NCI-H1092 (cell line): ENCODE data around the gene RASAL2.

Experiments
- DNase-seq: peaks from one replicate; lab custom pipeline; 2025; lab: John Stamatoyannopoulos, UW

RASAL2 gene

DNA sequence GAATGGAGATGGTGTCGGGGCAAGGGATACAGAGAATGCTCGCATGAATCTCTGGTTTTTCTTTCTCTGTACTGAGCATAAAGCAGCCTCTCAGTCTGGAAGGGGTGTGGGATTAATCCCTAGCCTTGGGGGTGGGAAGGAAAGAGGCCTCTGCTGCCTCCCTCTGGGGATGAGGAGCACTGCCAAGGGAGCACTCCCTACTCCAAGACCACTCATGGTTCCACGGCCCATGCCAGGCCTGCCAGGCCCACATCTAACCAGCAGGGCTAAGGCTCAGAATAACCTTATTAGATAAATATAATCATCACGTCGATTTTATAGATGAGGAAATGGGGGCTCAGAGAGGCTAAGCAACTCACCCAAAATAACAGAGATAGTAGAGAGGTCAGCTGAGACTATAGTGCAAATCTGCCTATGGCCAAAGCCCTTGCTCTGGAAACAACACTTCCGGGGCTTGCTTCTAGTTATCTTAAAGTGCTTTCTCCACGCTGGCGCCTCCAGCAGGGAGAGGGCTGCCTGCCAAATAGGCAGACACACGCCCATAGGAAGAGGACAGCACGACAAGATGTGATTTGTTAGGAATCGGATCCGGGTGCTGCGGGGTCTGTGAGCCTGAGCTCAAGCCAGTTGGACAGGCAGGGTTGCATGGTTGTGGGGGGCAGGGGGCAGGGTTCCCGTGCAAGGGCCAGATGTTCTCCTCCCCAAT is 419.5 kb downstream of the RASAL2 start:
- no peak for DNase-seq

DNA sequence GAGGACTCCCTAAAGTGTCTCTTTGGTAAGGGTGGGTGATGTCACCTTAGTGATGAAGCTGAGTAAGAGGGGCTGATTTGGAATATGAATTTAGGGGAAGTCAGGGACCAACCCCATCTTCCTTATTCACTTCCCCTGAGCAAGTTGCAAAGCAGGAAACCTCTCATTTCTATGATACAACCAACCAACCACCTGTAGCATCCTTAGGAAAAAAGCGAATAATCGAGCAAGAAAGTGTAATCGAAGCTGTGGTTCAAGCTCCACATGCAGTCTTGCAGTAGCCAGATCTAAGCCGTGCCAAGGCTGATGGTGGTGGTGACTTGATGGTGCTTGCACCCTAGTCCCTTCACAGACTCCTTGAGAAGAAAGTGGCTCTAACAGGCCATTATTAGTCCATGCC is 422.2 kb downstream of the RASAL2 start:
- no peak for DNase-seq

DNA sequence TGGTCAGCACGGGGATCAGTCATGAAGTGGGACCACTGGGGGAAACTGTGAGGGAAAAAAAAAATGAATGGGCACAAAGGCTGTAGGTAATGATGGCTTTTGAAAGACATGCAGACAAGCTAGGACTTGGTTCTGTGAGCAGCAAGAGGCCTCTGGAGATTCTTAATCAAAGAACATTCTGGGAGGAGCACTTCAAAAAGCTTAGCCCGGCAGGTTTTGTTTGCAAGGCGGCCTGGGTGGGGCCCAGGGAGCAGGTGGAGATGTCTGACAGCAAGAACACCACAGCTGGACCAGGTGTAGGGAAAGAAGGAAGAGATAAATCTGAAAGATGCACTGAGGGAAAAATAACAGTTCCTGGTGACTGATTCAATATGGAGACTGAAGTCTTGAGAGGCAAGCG is 425.0 kb downstream of the RASAL2 start:
- no peak for DNase-seq

DNA sequence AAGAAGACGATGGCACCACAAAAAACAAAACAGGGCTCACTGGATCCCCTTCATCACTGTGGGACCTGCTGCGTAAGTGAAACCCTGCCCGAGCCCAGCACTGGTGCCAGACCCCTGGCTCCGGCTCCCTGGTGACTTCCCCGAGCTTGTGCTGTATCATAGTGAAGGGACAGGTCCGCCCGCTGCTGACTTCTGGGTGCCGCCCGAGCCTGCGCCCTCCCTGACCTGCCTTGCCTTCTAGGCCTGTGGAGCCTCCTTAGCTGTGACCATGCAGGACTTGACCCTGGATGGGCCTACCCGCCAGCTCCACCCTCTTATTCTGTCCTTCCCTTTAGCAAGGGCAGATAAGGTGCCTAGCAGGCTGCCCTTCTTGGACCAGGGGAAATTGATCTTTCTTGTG is 426.9 kb downstream of the RASAL2 start:
- no peak for DNase-seq

DNA sequence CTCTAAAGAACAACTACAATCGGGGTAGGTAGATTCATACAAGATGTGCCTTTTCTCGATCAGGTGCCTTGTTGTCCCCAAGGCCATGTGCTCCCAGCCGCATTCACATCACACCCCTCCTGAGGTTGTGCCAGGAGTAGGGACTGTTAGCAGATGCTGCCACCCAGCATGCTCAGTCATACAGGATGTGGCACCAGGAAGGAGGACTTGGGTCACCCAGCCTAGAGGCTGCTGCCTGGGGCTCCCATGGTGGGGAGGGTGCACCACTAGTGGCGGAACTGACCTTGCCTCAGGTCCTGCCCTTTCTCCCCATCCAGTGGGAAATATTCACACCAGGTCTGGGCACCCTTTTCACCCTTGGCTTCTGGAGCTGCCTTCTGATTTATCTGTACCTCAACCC is 427.3 kb downstream of the RASAL2 start:
- DNase-seq: no peak

DNA sequence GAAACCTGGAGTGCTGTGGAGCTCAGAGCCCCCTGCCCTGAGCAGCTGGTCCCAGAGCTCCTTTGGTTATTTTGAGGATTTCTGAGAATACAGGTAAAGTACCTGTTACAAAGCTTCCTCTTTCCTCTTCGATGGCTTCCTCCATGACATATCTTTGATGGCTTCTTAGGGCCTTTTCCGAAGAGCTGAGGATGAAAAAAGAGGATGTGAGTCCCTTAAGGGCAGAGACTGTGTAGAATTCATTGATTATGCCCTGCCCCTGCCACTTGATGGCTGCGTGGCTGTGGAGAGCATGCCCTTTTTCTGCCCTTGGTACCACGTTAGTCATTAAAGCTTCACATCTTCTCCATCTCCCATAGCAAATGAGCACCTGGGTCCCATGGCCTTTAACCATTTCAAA is 433.2 kb downstream of the RASAL2 start:
- DNase-seq: no peak

DNA sequence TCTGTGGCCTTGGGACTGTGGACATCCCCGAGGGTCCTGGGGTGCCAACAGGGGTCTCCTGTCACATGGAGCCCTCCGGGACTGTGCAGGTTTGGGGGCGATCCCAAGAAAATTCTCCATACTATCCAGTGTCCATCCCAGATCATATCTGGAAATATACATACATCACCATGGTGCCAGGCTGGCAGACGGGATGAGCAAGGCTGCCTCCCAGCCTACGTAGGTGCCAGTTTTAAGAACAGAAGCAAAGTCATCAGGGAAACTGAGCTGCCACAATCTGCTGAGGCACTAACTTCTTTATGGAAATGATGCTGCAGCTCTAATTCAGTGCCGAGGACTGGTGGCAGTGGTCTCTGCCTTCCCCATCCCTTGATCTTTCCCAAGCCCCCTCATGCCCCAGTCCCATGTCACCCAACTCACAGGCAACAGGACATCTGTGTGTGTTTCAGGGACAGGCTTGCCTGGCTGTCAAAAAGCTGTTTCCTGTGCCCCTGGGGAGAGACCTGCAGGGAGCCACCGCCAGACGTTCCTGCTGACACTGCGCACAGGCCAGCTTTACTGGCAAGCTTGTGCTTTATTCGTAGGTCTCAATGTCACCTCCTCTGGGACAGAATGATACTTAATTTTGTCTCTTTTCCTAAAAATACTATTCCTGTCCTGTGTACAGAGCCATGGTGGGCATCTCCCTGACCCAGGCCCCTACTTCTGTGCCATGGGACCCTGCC is 434.5 kb downstream of the RASAL2 start:
- DNase-seq: no peak

DNA sequence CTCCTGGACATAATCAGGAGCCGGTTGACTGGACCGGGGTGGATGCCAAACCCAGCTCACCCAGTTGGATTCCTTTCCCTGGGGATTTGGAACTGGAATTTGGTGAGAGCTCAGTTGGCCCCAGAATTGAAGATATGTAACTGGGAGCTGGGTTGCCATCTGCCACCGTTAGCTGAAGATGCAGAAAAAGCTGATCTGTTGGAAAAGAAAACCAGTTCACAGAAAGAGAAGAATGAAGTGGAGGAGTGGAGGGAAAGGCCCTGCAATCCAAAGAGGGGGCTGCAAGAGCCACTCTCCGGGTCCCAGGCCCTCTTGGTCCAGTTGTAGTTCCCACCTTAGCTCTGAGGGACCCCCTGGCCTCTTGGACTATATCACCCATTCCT is 435.0 kb downstream of the RASAL2 start:
- no peak for DNase-seq

DNA sequence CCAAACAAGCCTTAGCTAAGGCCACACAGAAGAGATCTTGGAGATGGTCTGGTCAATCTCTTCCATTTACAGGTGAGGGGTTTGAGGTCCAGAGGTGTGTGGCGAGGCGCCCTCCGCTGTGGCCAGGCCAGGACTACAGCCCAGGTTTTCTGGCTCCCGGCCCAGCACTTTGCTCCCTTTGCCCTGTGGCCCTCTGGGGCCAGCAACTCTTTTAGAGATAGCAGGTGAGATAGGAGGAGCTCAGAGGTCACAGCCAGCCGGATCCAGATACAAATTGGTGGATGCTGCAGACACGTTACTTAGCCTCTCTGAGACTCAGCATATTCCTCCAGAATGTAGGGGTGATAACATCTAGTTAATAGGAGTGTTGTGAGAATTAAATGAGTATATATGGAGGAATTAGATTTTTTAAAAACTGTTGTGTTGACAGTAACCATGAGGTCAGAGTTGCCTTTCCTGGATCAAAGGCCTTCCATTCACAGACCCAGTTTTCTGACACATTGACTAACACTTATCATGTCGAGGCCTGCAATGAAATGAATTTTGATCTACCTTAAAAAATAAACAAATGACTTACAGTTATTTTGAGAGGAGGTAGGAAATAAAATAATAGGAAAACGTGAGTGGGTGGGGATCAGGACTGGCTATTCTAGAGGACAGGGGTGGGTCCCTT is 435.6 kb downstream of the RASAL2 start:
- DNase-seq: no peak

DNA sequence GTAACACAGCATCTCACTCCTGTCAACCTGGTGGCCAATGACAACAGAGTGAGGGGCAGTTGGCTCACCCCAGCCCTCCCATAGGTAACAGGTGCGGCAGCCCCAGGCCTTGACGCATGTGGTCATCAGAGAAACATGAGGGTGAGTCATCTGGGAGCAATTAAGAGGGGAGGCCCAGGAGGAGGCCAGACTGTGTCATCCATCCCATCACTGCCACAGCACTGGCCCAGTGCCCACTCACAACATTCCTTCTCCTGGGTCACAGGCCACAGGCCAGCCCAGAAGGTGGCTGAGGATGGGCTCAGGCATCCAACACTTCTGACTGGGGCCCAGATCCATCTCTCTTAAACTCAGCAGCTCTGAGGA is 436.1 kb downstream of the RASAL2 start:
- no peak for DNase-seq

DNA sequence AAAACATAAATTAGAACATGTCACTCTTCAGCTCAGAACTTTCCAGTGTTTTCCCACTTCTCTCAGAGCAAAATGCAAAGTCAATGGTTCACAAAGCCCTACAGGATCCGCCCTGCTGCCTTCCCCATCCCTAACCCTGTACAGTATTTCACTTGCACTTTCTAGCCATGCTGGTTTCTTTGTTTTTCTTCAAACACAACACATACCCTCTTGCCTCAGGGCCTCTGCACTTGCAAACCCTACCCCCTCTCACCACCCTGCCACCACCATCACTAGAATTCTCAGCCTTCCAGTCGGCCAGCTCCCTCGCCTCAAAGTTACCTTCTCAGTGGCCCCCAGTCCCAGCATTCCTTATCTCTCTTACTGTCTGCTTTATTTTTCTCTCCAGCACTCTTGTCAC is 436.6 kb downstream of the RASAL2 start:
- DNase-seq: no peak

DNA sequence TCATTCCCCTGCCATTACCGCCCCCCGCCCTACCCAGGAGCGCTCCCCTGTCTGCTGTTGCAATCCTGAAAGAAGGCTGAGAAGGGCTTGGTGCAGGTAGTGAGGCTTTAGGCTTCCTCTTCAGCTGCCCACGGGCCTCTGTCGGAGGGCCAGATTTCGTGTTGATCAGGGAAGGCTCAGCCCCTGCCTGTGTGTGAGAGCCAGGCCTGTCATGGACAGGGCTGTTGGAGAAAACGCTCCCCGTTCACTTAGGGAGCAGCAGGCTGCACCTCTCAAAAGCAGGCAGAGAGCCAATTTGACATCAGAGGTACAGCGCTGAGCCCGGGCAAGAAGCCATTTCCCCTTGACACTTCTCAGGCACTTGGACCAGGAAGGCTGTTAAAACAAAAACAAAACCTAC is 438.0 kb downstream of the RASAL2 start:
- DNase-seq: peak; percentile 51

DNA sequence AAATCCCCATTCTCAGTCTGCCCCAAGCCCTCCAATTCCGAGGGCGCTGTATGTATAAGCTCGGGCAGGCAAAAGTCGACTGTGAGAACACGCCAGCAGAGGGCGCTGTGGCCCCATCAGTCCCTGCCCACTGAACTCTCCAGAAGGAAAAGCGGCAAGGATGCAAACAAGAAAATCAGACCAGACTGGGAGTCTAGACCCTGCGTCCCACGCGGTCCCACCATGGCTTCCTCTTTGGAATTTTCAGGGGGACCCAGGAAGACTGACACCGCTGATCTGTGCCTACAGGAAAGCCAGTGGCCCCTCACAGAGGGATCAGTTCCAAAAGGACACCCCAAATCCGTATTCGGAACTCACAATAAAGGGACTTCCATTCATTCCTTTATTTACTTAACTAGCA is 438.5 kb downstream of the RASAL2 start:
- peak; percentile 57 for DNase-seq

DNA sequence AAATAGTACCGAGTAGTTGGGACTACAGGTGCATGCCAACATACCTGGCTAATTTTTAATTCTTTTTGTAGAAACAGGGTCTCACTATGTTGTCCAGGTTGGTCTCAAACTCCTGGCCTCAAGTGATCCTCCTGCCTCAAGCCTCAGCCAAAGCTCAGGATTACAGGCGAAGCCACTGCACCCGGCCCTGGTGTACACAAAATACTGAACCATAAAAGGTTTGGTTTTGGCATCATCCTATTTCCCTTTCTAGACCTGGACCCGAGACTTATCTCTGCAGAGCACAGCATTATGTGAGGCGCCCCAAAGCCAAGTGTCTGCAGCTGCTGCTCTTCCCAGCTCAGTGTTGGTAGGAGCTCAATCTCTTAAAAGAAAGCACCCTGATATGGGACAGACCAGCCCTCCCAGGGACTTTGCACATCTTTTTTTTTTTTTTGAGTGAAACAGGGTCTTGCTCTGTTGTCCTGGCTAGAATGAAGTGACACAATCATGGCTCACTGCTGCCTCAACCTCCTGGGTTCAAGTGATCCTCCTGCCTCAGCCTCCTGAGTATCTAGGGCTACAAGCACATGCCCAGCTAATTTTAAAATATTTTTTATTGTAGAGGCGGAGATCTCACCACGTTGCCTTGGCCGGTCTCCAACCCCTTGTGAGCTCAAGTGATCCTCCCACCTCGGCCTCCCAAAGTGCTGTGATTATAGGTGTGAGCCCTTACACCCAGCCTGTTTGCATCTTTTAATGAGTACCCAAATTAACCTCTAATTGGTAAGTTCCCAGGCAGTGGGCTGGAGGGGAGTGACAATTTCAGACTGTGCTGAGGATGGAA is 439.4 kb downstream of the RASAL2 start:
- DNase-seq: no peak
